ENCODE data around the gene PFN2. TPM values are rescaled to one million over a fixed set of nuclear protein-coding genes. Genes with fewer than 3 reads are reported as not detected.
A peak's percentile ranks its signal among the peaks of the same experiment; 100 is the strongest.
"Not testable (repeated sequence)": the region's sequence is repeated elsewhere in the genome, so short reads cannot be mapped to it uniquely, and the experiment has no call there.

The PFN2 gene
- total RNA-seq, 1 experiment from 2014 or later, result 243 TPM

DNA sequence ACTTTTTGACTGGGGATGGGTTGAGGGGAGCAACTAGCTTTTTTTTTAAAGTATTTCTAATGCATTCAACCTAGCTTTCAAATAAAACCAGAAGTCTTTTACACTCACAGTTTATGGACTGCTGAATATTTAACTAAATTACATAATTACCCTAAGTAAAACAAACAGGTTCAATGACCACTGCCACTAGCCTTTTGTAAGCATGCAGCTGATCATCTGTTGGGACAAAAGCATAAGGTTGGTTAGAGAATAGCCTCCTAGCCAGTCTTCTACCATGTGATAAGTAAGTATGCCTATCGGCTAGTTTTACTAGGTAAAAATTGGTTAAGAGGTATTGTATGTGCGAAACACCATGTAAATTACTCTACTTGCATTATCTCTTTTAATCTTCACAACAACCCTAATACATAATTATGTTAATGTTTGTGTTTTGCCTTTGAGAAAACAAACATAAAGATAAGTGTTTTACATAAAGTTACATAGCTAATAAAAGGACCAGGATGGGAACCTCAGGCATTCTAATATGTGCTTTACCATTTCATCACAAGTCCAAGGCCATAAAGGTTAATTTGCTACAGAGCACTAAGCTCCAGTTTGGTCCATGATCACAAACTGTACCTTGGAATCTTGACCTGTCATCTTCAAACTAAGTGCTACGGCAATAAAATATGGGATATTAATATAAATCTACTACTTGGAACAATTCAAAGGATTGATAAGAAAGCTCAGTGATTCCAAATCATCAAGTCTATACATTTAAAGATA is 13.2 kb downstream of the PFN2 start:
- Histone ChIP-seq H3K36me3 (replicated peaks; ENCODE audit: control insufficient read depth, insufficient read depth, low read length) (peaks cover 1% of the 10 kb centered on the region), H3K27me3 (ENCODE audit: control insufficient read depth, insufficient read depth, low read length) (no peaks in the 10 kb centered on the region), H3K4me3 (ENCODE audit: insufficient read depth, low read depth, low read length) (no peak overlapping the region)
- DNase-seq, result no peak

DNA sequence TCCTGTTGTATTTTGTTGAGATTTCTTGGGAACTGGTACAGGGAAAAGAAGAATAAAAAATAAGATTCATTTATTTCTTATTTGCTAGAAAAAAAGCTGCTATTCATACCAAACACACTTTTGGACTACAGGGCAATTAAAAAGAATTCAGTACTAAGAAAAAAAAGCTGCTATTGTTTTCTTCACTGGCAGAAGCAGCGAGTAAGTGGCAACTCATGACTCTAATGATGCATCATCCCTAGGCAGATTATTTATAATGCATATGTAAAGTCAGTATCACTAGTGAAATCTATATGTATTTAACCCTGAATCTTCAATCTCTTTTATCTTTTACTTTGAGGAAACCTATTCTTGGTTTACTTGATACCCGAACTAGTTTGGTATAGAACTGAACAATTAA is 15.2 kb downstream of the PFN2 start:
- H3K36me3 ChIP-seq (replicated peaks; ENCODE audit: control insufficient read depth, insufficient read depth, low read length), result no peaks in the 10 kb centered on the region; the same call in none of the 2 replicates
- H3K27me3 ChIP-seq (ENCODE audit: control insufficient read depth, insufficient read depth, low read length), result no peaks in the 10 kb centered on the region
- no peak overlapping the region for H3K4me3 ChIP-seq (ENCODE audit: insufficient read depth, low read depth, low read length)
- no peak for DNase-seq

DNA sequence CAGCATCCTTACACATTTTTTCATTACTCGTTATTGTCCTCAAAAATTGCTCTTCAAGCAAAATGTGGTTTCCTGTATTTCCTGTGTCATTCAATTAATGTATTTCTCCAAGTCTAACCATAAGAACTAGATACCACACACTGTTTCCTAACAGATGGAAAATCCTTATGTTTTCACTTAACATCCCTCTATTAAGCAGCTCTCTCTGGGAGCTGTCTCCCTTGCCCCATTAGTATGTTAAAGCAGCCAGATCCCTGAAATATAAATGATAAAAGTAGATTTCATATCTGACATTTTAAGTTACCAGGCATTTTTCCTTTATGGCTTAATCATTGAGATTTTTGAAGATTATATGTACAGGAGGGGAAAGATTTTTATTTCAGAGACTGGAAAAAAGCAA is 15.9 kb downstream of the PFN2 start:
- no peak overlapping the region for H3K4me3 ChIP-seq (ENCODE audit: insufficient read depth, low read depth, low read length)
- no peaks in the 10 kb centered on the region; the same call in none of the 2 replicates for H3K36me3 ChIP-seq (replicated peaks; ENCODE audit: control insufficient read depth, insufficient read depth, low read length)
- H3K27me3 ChIP-seq (ENCODE audit: control insufficient read depth, insufficient read depth, low read length), result no peaks in the 10 kb centered on the region
- no peak for DNase-seq

DNA sequence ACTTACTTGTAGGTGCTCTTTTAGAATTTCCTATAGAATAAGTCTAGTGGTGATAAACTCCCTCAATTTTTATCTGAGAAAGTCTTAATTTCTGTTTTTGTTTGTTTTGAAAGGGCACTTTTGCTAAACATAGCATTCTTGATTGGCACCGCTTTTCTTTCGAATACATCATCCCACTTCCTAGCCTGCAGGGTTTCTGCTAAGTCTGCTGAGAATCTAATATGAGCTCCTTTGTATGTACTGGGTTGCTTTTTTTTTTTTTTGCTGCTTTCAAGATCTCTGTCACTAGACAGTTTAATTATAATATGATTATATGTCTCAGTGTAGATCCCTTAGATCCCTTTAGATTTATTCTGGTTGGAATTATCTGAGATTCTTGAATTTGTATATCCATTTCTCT is 21.5 kb downstream of the PFN2 start:
- H3K36me3 ChIP-seq (replicated peaks; ENCODE audit: control insufficient read depth, insufficient read depth, low read length), result no peaks in the 10 kb centered on the region; the same call in 1 of the 2 replicates
- H3K27me3 ChIP-seq (ENCODE audit: control insufficient read depth, insufficient read depth, low read length), result no peaks in the 10 kb centered on the region
- DNase-seq, result no peak
- H3K4me3 ChIP-seq (ENCODE audit: insufficient read depth, low read depth, low read length), result no peak overlapping the region

- no peak for DNase-seq
- no peaks in the 10 kb centered on the region for H3K36me3 ChIP-seq (replicated peaks; ENCODE audit: control insufficient read depth, insufficient read depth, low read length)
- no peak overlapping the region for H3K4me3 ChIP-seq (ENCODE audit: insufficient read depth, low read depth, low read length)
- no peaks in the 10 kb centered on the region for H3K27me3 ChIP-seq (ENCODE audit: control insufficient read depth, insufficient read depth, low read length)
Measured at GRCh38 chr3:149947231-149947630, 23.5 kb downstream of the PFN2 start.

DNA sequence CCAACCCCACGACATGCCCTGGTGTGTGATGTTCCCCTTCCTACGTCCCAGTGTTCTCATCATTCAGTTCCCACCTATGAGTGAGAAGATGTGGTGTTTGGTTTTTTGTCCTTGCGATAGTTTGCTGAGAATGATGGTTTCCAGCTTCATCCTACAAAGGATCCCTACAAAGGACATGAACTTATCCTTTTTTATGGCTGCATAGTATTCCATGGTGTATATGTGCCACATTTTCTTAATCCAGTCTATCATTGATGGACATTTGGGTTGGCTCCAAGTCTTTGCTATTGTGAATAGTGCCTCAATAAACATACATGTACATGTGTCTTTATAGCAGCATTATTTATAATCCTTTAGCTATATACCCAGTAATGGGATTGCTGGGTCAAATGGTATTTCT is 26.7 kb downstream of the PFN2 start:
- not testable (repeated sequence) for H3K36me3 ChIP-seq (replicated peaks; ENCODE audit: control insufficient read depth, insufficient read depth, low read length); H3K4me3 ChIP-seq (ENCODE audit: insufficient read depth, low read depth, low read length); H3K27me3 ChIP-seq (ENCODE audit: control insufficient read depth, insufficient read depth, low read length); DNase-seq

- no peak overlapping the region for H3K4me3 ChIP-seq (ENCODE audit: insufficient read depth, low read depth, low read length)
- no peak for DNase-seq
- no peaks in the 10 kb centered on the region for H3K36me3 ChIP-seq (replicated peaks; ENCODE audit: control insufficient read depth, insufficient read depth, low read length)
Measured at GRCh38 chr3:149942409-149942808, 28.3 kb downstream of the PFN2 start.

GRCh38 chr3:149941946-149942345 is 28.7 kb downstream of the PFN2 start:
- no peak for DNase-seq
- H3K36me3 ChIP-seq (replicated peaks; ENCODE audit: control insufficient read depth, insufficient read depth, low read length), result no peaks in the 10 kb centered on the region
- no peak overlapping the region for H3K4me3 ChIP-seq (ENCODE audit: insufficient read depth, low read depth, low read length)
- no peaks in the 10 kb centered on the region for H3K27me3 ChIP-seq (ENCODE audit: control insufficient read depth, insufficient read depth, low read length)

More at GRCh38 chr3:149942409-149942808, 28.3 kb downstream of the PFN2 start:
- no peaks in the 10 kb centered on the region for H3K27me3 ChIP-seq (ENCODE audit: control insufficient read depth, insufficient read depth, low read length)

DNA sequence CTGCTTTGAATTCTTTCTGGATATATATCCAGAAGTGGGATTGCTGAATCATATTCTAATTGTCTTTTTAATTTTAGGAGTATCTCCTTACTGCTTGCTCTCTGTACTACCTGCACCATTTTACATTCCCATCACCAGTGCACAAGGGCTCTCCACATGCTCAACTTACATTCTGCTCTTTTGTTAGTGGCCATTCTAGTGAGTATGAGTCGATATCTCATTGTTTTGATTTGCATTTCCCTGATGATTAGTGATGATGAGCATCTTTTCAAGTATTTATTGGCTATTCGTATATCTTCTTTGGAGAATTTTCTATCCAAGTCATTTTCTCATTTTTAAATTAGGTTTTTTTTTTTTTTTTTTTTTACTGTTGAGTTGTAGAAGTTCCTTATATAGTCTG is 29.5 kb downstream of the PFN2 start:
- Histone ChIP-seq H3K36me3 (replicated peaks; ENCODE audit: control insufficient read depth, insufficient read depth, low read length) (no peaks in the 10 kb centered on the region), H3K27me3 (ENCODE audit: control insufficient read depth, insufficient read depth, low read length) (no peaks in the 10 kb centered on the region), H3K4me3 (ENCODE audit: insufficient read depth, low read depth, low read length) (no peak overlapping the region)
- DNase-seq, result no peak

- not testable (repeated sequence) for H3K27me3 ChIP-seq (ENCODE audit: control insufficient read depth, insufficient read depth, low read length); H3K4me3 ChIP-seq (ENCODE audit: insufficient read depth, low read depth, low read length); H3K36me3 ChIP-seq (replicated peaks; ENCODE audit: control insufficient read depth, insufficient read depth, low read length); DNase-seq
Measured at GRCh38 chr3:149938392-149939055, 32.2 kb downstream of the PFN2 start.

DNA sequence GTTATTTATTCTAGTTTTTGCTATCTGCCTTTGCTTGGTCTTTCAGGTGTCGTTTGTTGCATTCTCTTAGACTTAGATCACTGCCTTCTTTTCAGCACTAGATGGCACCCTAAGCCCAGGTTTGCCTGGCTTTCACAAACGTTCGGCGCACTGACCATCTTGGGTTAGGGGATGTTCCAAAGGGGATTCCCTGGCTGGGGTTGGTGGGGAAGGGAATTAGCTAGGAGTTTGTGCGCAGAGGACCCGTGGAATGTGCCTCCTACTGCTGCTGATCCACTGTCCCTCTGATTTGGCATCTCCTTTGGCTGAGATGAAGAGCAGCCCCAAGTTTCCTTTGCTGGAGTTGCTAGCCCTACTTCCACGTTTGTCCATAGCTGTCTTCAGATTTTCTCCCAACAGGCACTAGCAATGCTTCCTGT is 33.9 kb downstream of the PFN2 start:
- no peak overlapping the region for H3K4me3 ChIP-seq (ENCODE audit: insufficient read depth, low read depth, low read length)
- peaks cover 3% of the 10 kb centered on the region; the same call in 1 of the 2 replicates for H3K36me3 ChIP-seq (replicated peaks; ENCODE audit: control insufficient read depth, insufficient read depth, low read length)
- no peaks in the 10 kb centered on the region for H3K27me3 ChIP-seq (ENCODE audit: control insufficient read depth, insufficient read depth, low read length)
- peak; percentile 61 for DNase-seq

DNA sequence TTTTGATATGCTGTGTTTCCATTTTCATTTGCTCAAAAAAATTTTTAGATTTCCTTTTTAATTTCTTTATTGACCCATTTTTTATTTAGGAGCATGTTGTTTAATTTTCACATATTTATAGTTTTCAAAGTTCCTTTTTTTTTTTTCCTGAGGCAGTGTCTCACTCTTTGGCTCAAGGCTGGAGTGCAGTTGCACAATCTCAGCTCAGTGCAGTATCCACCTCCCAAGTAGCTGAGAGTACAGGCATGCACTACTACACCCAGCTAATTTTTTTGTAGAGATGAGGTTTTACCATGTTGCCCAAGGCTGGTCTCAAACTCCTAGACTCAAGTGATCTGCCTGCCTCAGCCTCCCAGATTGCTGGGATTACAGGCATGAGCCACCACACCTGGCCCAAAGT is 36.2 kb downstream of the PFN2 start:
- H3K27me3 ChIP-seq (ENCODE audit: control insufficient read depth, insufficient read depth, low read length), result no peaks in the 10 kb centered on the region
- peaks cover 3% of the 10 kb centered on the region; the same call in 1 of the 2 replicates for H3K36me3 ChIP-seq (replicated peaks; ENCODE audit: control insufficient read depth, insufficient read depth, low read length)

DNA sequence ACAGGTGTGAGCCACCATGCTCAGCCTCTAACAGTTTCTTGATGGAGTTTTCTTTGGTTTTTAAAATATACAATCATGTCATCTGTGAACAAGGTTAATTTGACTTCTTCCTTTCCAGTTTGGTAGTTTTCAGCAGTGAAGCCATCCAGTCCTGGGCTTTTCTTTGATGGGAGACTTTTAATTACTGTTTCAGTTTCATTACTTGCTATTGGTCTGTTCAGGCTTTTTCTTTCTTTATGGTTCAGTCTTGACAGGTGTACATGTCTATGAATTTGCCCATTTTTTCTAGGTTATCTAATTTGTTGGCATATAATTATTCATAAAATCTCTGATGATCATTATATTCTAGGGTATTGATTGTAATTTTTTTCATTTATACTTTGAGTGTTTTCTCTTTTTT is 36.8 kb downstream of the PFN2 start:
- DNase-seq, result no peak

More for the DNA sequence above, 36.2 kb downstream of the PFN2 start:
- no peak for DNase-seq
- no peak overlapping the region for H3K4me3 ChIP-seq (ENCODE audit: insufficient read depth, low read depth, low read length)

DNA sequence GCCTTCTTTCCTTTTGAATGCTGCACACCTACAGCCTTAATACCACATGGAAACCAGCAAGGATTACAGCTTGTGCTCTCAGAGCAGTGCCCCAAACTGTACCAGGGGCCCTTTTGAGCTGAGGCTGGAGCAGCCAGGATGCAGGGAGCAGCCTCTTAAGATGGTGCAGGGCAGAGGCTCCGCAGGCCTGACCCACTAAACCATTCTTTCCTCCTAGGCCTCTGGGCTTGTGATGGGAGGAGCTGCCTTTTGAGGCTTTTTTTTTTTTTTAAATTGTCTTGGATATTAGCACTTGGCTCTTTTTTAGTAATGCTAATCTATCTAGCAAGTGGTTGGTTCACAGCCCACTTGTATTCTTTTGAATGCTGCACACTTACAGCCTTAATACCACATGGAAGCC is 37.7 kb downstream of the PFN2 start:
- no peak overlapping the region for H3K4me3 ChIP-seq (ENCODE audit: insufficient read depth, low read depth, low read length)
- peaks cover 3% of the 10 kb centered on the region; the same call in 1 of the 2 replicates for H3K36me3 ChIP-seq (replicated peaks; ENCODE audit: control insufficient read depth, insufficient read depth, low read length)
- no peaks in the 10 kb centered on the region for H3K27me3 ChIP-seq (ENCODE audit: control insufficient read depth, insufficient read depth, low read length)
- DNase-seq, result no peak

More for the DNA sequence above, 36.8 kb downstream of the PFN2 start:
- H3K27me3 ChIP-seq (ENCODE audit: control insufficient read depth, insufficient read depth, low read length), result no peaks in the 10 kb centered on the region
- peaks cover 3% of the 10 kb centered on the region; the same call in 1 of the 2 replicates for H3K36me3 ChIP-seq (replicated peaks; ENCODE audit: control insufficient read depth, insufficient read depth, low read length)
- no peak overlapping the region for H3K4me3 ChIP-seq (ENCODE audit: insufficient read depth, low read depth, low read length)

DNA sequence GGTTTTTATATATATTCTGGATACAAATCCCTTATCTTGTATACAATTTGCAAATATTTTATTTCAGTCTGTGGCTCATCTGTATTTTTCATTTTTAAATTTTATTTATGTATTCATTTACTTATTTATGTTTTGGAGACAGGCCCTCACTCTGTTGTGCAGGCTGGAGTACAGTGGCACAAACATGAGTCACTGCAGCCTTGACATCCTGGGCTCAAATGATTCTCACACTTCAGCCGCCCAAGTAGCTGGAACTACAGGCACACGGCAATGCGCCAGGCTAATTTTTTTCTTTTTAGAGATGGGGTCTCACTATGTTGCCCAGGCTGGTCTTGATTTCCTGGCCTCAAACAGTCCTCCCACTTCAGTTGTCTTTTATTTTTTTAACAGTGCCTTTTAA is 50.6 kb downstream of the PFN2 start:
- Histone ChIP-seq H3K27me3 (ENCODE audit: control insufficient read depth, insufficient read depth, low read length) (no peaks in the 10 kb centered on the region), H3K36me3 (replicated peaks; ENCODE audit: control insufficient read depth, insufficient read depth, low read length) (peaks cover 1% of the 10 kb centered on the region), H3K4me3 (ENCODE audit: insufficient read depth, low read depth, low read length) (no peak overlapping the region)
- DNase-seq, result no peak
